Kidney tubule cell (primary cell): ENCODE measurements around the gene GPR183.
A peak's percentile ranks its signal among the peaks of the same experiment; 100 is the strongest.

Source experiments
- DNase-seq: peaks from one replicate; pipeline ENCODE4 v3.0.0-alpha.2; 2018; ENCODE audit warnings: low spot score

GPR183 gene, protein sequence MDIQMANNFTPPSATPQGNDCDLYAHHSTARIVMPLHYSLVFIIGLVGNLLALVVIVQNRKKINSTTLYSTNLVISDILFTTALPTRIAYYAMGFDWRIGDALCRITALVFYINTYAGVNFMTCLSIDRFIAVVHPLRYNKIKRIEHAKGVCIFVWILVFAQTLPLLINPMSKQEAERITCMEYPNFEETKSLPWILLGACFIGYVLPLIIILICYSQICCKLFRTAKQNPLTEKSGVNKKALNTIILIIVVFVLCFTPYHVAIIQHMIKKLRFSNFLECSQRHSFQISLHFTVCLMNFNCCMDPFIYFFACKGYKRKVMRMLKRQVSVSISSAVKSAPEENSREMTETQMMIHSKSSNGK

GRCh38 chr13:99307247-99307646 lies at the start of gene GPR183:
TSS of gene GPR183 (minus strand) at chr13:99307399. CDS start at chr13:99296145, 11,254 bp downstream.
- peak; percentile 59 for DNase-seq

DNA sequence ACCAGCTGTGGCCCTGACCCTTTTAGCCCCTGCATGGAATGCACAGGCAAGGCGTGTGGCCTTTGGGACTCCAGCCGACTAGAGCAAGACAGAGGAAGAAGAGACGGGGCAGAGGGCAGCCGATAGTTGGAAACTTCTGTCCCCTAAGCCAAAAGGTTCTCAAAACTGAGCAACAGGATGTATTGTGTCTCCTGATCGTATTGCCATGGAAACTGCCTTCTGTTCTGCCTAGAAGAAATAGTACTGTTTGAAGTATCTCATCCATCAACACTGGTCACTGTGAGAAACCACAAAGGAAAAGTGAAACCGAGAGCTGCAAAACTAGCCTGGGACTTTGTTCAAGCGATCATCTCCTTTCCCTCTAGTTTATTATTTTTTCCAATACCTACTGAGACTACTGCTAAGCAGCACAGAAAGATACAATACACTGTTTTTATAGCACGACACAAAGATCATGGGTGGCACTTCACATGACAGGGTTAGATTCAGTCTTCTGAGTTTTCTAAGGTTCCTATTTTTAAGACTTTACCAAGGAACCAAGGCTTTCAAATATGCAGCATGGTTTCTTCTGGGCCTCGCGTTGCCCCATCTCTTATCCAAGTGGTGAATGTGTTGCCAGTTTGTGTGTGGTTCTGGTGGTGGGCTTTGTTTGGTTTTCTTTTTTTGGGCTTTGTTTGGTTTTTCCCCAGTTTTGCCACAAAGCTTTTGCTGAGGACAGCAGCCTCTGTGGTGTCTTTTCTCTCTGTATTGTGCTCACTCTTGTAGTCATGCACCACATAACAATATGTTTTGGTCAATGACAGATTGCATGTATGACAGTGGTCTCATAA lies 49.3 kb upstream of the GPR183 start:
- DNase-seq = peak; percentile 20

DNA sequence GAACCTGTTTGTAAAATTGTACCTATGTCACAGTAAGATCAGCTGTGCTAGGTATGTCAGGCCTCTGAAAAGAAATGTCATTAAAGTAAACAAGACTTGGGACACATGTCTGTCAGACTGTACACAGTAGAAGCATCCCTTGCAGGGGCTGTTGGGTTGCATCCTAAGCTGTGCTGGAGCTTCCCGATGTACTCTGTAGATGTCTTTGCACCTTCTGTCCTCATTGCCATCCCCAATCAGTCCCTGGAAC lies 48.7 kb upstream of the GPR183 start:
- no peak for DNase-seq

GRCh38 chr13:99355267-99356011 lies 48.2 kb upstream of the GPR183 start:
- no peak for DNase-seq

DNA sequence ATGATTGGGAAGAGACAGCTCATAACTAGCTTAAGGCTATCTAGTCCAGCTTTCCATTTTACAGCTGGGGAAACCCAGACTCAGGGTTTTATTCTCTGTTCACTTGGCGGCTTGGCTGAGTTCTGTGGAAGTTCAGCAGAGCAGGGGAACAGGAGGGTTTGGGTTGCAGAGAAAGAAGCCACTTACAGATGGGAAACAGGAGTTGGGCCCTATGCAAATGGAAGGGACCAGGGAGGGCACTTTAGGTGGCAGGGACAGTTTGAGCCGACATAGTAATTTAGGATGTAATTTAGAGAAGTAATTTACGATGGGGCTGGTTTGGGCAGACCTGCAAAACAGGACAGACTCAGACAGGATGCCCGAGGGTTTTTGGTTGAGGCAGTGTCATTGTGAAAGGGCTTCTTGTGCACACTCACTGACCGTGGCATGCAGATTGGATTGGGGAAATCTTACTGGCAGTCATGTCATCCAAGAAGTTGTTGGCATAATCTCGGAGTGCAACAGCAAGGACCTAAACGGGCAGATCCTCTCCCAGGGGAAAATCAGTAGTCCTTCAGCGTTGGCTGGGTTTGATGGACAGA lies 47.3 kb upstream of the GPR183 start:
- no peak for DNase-seq

GRCh38 chr13:99353836-99354235 lies 46.6 kb upstream of the GPR183 start:
- DNase-seq = no peak

GRCh38 chr13:99353246-99353600 lies 46.0 kb upstream of the GPR183 start:
- no peak for DNase-seq

DNA sequence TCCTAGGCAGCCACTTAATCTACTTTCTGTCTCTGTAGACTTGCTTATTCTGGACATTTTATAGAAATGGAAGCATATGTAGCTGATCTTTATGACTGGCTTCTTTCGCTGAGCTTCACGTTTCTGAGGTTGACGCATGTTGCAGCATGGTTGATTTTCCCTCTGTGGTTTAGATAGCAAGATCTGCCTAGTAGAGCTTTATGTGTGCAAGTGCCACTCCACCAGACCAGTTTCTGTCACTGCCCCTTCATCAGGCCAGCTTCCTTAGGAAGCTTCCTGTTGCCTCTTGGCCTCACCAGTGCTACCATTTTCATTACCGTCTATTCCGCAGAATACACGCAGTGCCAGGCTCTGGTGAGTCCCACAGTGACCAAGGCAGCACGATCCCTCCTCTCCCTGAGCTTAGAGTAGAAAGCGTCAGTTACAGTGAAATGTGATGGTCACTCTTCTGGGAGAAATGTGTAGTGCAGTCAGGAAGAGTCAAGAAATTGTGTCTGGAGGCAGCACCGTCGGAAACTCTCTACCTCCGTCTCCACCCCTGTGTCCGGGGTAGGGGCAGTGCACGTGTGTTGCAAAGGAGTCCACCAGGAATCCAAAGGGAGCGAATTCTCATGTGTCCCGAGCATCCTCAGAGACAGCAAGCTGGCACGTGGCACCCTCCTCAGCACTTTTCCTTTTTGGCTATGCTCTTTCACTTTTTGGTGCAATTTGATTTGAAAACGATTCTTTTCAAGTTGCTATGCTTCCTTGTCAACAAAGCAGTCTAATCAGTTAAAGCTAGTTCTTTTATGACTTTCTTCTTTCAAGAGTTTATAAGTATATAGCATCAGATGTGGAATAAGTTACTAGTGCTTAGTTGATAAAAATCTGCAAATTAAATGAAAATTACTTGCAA lies 45.4 kb upstream of the GPR183 start:
- DNase-seq = no peak

DNA sequence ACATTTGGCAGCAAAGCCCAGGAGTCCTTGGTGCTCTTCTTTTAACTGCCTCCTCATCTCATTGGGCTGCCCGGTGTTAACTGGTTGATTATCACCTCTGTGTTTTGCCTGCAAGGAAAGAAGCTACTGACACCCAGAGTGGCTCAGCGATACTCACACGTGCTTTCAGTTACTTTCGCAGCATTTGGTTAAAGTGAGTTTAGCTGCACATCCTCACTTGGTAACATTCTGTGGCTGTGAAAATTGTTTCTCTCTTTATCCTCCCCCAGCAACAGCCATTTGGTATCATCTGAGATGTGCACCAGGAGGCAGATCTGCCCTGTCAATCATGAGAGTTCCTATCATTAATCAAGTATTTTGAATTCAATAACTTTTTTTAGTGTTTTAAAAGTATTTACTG lies 44.6 kb upstream of the GPR183 start:
- DNase-seq = no peak

- DNase-seq = no peak
Observed at GRCh38 chr13:99350191-99350590, 43.0 kb upstream of the GPR183 start.

GRCh38 chr13:99347911-99348451 lies 40.8 kb upstream of the GPR183 start:
- no peak for DNase-seq

DNA sequence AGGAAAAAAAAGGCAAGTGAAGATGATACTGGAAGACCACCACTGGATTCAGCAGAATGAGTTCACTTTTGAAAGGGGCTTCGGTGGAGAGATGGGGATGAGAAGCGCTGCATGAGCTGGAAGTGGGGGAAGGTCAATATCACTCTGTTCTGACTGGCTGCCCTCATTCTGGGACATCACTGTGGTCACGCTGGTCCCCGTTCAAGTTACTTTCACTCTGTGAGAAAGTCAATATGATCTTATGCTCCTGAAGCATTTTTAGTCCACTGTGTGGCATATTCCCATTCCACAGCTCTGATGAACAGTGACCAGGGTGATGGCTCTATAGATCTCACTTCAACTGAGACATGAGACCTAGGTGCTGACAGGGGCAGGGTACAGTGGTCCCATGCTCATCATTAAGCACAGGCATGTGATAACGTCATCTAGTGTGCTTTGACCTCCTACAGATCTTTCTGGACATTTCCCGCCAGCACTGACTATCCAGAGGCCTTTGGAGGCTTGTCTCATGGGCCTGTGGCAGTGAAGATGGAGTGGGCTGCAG lies 40.2 kb upstream of the GPR183 start:
- DNase-seq = no peak

DNA sequence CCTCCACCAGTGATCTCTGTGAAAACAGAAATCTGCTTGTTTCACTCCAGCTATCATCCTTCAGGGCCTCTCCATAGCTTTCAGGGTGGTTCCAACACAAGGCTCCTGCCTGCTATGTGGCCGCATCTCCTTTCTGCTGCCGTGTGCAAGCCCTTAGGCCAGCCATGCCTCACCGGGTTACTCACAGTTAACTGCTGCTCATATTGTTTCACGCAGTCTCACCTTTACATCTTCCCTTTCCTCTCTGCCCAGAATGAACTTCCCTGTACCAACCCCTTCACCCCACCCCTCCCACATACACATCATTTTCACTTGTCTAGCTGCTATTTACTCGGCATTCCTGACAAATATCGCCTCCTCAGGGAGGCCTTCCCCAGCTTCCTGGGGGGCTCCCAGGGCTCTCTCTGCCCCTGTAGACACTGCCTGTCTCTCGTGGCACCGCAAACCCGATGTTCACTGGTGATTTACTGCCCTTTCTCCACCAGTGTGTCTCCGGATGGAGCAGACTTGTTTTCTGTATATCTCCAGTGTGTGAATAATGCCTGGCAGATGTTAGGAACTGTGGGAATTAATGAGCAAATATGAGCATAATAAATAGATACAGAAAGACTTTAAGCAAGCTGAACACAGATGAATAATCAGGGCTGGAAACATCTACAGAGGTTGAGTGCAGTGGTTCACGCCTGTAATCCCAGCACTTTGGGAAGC lies 39.3 kb upstream of the GPR183 start:
- no peak for DNase-seq

DNA sequence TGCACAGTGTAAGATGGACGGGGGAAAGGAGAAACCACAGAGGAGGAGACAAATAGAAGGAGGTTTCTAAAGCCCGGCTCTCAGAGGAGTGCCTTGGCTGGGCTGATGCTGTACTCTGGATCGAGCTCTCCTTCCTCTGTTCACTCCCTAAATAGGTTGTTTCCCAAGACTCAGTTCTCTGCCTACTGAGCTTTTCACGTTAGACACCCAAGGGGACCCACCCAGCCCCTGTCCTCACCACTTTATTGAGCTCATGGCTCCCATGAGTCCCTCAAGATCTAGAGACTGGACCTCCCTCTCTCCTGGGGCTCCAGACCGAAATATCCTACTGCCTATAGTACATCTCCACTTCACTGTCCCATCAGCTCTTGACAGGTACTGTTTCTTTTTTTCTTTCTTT lies 38.1 kb upstream of the GPR183 start:
- no peak for DNase-seq

- DNase-seq = no peak
Observed at GRCh38 chr13:99344610-99345208, 37.5 kb upstream of the GPR183 start.

DNA sequence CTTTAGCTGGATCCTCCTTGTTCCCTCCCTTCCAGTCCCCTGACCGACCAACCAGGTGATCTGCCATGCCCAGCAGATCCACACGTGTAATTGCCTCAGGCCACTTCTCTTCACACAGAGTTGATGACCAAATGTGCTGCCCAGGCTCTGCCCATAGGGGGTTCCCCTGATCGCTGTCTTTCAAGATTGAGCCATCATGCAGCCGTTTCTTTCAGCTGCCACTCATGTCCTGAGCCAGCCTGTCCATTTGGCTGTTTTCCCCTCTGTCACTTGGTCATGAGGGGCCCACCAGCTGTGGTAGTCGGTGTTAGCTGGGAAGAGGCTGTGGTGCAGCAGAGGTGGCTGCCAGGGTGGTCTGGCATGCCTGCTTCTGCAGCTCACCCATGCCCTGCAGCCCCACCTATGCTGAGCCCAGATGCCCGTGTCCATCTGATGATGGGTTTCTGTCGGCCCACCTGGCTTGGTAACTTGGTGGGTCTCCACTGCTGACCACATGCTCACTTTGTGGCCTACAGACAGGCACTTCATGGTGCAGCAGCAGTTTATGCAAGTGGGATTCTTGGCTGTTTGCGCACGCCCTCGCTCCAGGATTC lies 35.6 kb upstream of the GPR183 start:
- DNase-seq = no peak

GRCh38 chr13:99341969-99342722 lies 34.9 kb upstream of the GPR183 start:
- no peak for DNase-seq

DNA sequence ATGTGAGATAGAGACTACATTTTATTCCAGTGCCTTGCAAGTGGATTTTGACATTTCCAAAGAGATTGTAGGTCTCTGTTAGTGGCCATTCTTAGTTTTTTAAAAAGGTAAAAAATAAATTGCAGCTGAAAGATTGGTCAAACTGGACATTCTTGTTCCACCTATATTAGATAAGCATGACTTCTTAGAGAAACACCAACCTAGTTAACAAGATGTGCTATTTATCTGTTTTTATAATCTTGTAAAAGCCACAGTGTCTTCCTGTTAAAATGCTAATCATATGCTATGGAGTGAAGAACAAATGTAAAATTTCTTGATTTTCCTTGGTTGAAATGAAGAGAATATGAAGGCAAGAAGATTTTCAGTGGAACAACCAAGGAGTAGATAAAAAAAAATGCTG lies 33.4 kb upstream of the GPR183 start:
- DNase-seq = no peak
